Endothelial cell of umbilical vein (primary cell): ENCODE measurements around the gene DEFB126. TPM values are rescaled to one million over a fixed set of nuclear protein-coding genes. Genes with fewer than 3 reads are reported as not detected.

ENCODE experiments used
- Bru-seq: library from RNA; stranded (reverse); fragments of 400-500 nt; gene quantifications from one replicate; lab custom pipeline; 2021; lab: Mats Ljungman, UMichigan
- BruChase-seq, 2 experiments: library from RNA; stranded (reverse); fragments of 400-500 nt; gene quantifications; one replicate each; lab custom pipeline; 2021; lab: Mats Ljungman, UMichigan
- BruUV-seq: library from RNA; stranded (reverse); fragments of 400-500 nt; replicated peaks from 2 replicates; lab custom pipeline; 2021; lab: Mats Ljungman, UMichigan
- CTCF ChIA-PET: fragments of 300-600, 350-600 bp; sonication (Branson Sonifier 250); formaldehyde crosslinking; loops from one replicate; lab custom pipeline; 2021; ENCODE audit warnings: antibody characterized with exemption, inconsistent platforms; lab: Charles Lee
- POLR2A ChIA-PET: fragments of 300-600, 350-600 bp; sonication (Branson Sonifier 250); formaldehyde crosslinking; loops from one replicate; lab custom pipeline; 2021; ENCODE audit warnings: antibody characterized with exemption, inconsistent platforms; lab: Charles Lee
- DNase-seq: peaks from one replicate; pipeline ENCODE4 v3.0.0-alpha.2; 2011; ENCODE audit warnings: low read depth, low spot score
- FAIRE-seq: peaks from 2 replicates; lab custom pipeline; 2011; peaks lifted over from hg19 to GRCh38; lab: Jason Lieb, UNC
- H2AFZ ChIP-seq: 2 replicates; pipeline ENCODE4 v1.6.0; 2012; ENCODE audit warnings: low read depth, low read length, control low read depth, inconsistent platforms
- H3K27ac ChIP-seq: 2 replicates; pipeline ENCODE4 v1.5.1; 2011; ENCODE audit warnings: low read depth, mild to moderate bottlenecking, control low read depth, low read length, moderate library complexity; ENCODE audit not compliant: insufficient read depth
- H3K27me3 ChIP-seq, 2 experiments: 2 replicates each; pipeline versions ENCODE4 v1.6.0 to v1.6.1; 2011; ENCODE audit warnings: low read length in 2 of 2, mixed read lengths in 1 of 2; ENCODE audit not compliant: control insufficient read depth in 2 of 2, insufficient read depth in 2 of 2
- H3K36me3 ChIP-seq, 2 experiments: 2 replicates in 1 of 2; 3 replicates in 1 of 2; pipeline ENCODE4 v1.5.1; 2011; ENCODE audit warnings: low read length in 2 of 2, mild to moderate bottlenecking in 1 of 2, moderate library complexity in 1 of 2; ENCODE audit not compliant: control insufficient read depth in 2 of 2, insufficient read depth in 2 of 2; ENCODE audit errors: extremely low read depth in 1 of 2
- H3K4me1 ChIP-seq: 3 replicates; pipeline ENCODE4 v1.5.1; 2011; ENCODE audit warnings: mild to moderate bottlenecking, low read length; ENCODE audit not compliant: control insufficient read depth, insufficient read depth; ENCODE audit errors: extremely low read depth
- H3K4me2 ChIP-seq: 2 replicates; pipeline ENCODE4 v1.6.1; 2011; ENCODE audit warnings: low read length, control low read depth, mixed read lengths; ENCODE audit not compliant: insufficient read depth
- H3K4me3 ChIP-seq, 3 experiments: fragments of 200-600 bp in 1 of 3; sonication (generic), shearing (Covaris generic) in 1 of 3; replicated peaks in 1 of 3; 2 replicates each; pipeline ENCODE4 v1.5.1; 2011 to 2016; ENCODE audit warnings: control low read depth in 3 of 3, low read length in 3 of 3, mild to moderate bottlenecking in 2 of 3, inconsistent platforms in 1 of 3, low read depth in 1 of 3, moderate library complexity in 1 of 3; ENCODE audit not compliant: insufficient read depth in 1 of 3
- H3K79me2 ChIP-seq: 2 replicates; pipeline ENCODE4 v1.6.0; 2012; ENCODE audit warnings: low read length, inconsistent platforms; ENCODE audit not compliant: control insufficient read depth, insufficient read depth
- H3K9ac ChIP-seq: replicated peaks from 2 replicates; pipeline ENCODE3; 2011; ENCODE audit warnings: low read length, control low read depth; ENCODE audit not compliant: insufficient read depth; ENCODE audit errors: extremely low read depth
- H3K9me1 ChIP-seq: replicated peaks from 3 replicates; pipeline ENCODE4 v1.6.0; 2011; ENCODE audit warnings: mild to moderate bottlenecking, low read length; ENCODE audit not compliant: control insufficient read depth, insufficient read depth; ENCODE audit errors: extremely low read depth
- H3K9me3 ChIP-seq: replicated peaks from 2 replicates; pipeline ENCODE4 v1.5.1; 2012; ENCODE audit warnings: low read length, inconsistent platforms; ENCODE audit not compliant: control insufficient read depth, insufficient read depth
- H4K20me1 ChIP-seq: replicated peaks from 2 replicates; pipeline ENCODE3; 2011; ENCODE audit warnings: mild to moderate bottlenecking, low read length; ENCODE audit not compliant: control insufficient read depth, insufficient read depth; ENCODE audit errors: extremely low read depth
- CTCF ChIP-seq, 2 donors: IDR thresholded peaks; 1 replicate in 1 of 2; 2 replicates in 1 of 2; pipeline ENCODE4 v1.5.1; 2011; ENCODE audit warnings: low read length in 2 of 2, mild to moderate bottlenecking in 2 of 2, moderate library complexity in 2 of 2, control low read depth in 1 of 2, inconsistent platforms in 1 of 2, low read depth in 1 of 2; ENCODE audit not compliant: insufficient read depth in 1 of 2; ENCODE audit errors: extremely low read depth in 1 of 2
- EZH2 ChIP-seq: IDR thresholded peaks from 2 replicates; pipeline ENCODE4 v1.6.1; 2012; ENCODE audit warnings: borderline replicate concordance, low read depth, mild to moderate bottlenecking, moderate library complexity, low read length, inconsistent platforms; ENCODE audit not compliant: severe bottlenecking
- FOS ChIP-seq: IDR thresholded peaks from 2 replicates; pipeline ENCODE4 v1.6.1; 2011; ENCODE audit warnings: mild to moderate bottlenecking, low read length, moderate library complexity, borderline replicate concordance; ENCODE audit not compliant: insufficient read depth
- GATA2 ChIP-seq: IDR thresholded peaks from 2 replicates; pipeline ENCODE4 v1.7.0; 2011; ENCODE audit warnings: low read depth, mild to moderate bottlenecking, moderate library complexity, mixed read lengths, low read length; ENCODE audit not compliant: insufficient read length, insufficient read depth
- JUN ChIP-seq: IDR thresholded peaks from 2 replicates; pipeline ENCODE4 v1.6.1; 2011; ENCODE audit warnings: borderline replicate concordance, low read depth; ENCODE audit not compliant: insufficient read length, insufficient read depth
- MYC ChIP-seq: IDR thresholded peaks from one replicate; pipeline ENCODE4 v1.6.1; 2011; ENCODE audit warnings: mild to moderate bottlenecking, low read depth, low read length
- dilution Hi-C: fragments of 300-500 bp; cut with MboI; formaldehyde crosslinking; loops from one replicate; pipeline ENCODE4 v1.15.0; 2019; ENCODE audit warnings: low sequenced_read_pairs; ENCODE audit not compliant: extremely low pct_ligation_motif_present
- intact Hi-C: fragments of 100-400 bp; cut with micrococcal nuclease; formaldehyde crosslinking; loops from one replicate; pipeline ENCODE4 v1.10.0; 2022
- long read RNA-seq: library from polyadenylated mRNA; stranded (forward); transcript quantifications from one replicate; pipeline ENCODE4 v2.0.0, GENCODE V29; 2021
- polyA minus RNA-seq, 3 experiments: library from RNA; depleted of rRNA, polyadenylated mRNA; stranded (reverse); fragments of >200 nt; gene quantifications; 1 replicate in 1 of 3; 2 replicates in 2 of 3; pipeline ENCODE4 v1.2.3, GENCODE V29; 2011
- polyA plus RNA-seq, 4 experiments: library from polyadenylated mRNA; depleted of rRNA in 3 of 4; stranded (reverse) in 3 of 4; unstranded in 1 of 4; fragments of >200 nt; gene quantifications; 2 replicates each; pipeline versions ENCODE4 v1.2.1 to v1.2.3, GENCODE V29; 2011 to 2012; ENCODE audit warnings: missing spikeins in 1 of 4
- total RNA-seq: library from RNA; stranded (reverse); gene quantifications from 2 replicates; pipeline ENCODE4 v1.2.3, GENCODE V29; 2021

DEFB126 gene
- total RNA-seq (not detected in 2 replicates), polyA plus RNA-seq (not detected in 2 replicates), polyA minus RNA-seq (not detected in 2 replicates), Bru-seq, nascent RNA (not detected), BruChase-seq, experiment 1, labeled RNA remaining after a 6-hour chase (not detected), BruChase-seq, experiment 2, labeled RNA remaining after a 2-hour chase (not detected)
- polyA plus RNA-seq (2011; cell fraction: cytosol; rRNA removed) = not detected in 2 replicates
- polyA plus RNA-seq (2011; cell fraction: nucleus; rRNA removed) = not detected in 2 replicates
- not detected in 2 replicates for polyA plus RNA-seq (2012)
- polyA minus RNA-seq (2011; cell fraction: cytosol; rRNA and poly(A)+ RNA removed) = not detected
- not detected in 2 replicates for polyA minus RNA-seq (2011; cell fraction: nucleus; rRNA and poly(A)+ RNA removed)
- long read RNA-seq = 0 reads

GRCh38 chr20:142290-142689 is at the start of gene DEFB126:
Gene DEFB126 (plus strand): TSS chr20:142590. CDS start chr20:142629, 39 bp downstream.
- TF ChIP-seq FOS (no peak), MYC (no peak), EZH2 (no peak), CTCF (IDR thresholded peaks at IDR 0.05; ENCODE audit: extremely low read depth in 1 of 2, insufficient read depth in 1 of 2, low read depth in 1 of 2, low read length in 2 of 2) (no peak), GATA2 (no peak), JUN (no peak)
- H2AFZ ChIP-seq = no peak within 1 kb of the TSS
- no peak within 1 kb of the TSS for H3K4me2 ChIP-seq
- no peak within 1 kb of the TSS for H3K9ac ChIP-seq
- BruUV-seq = no TSS peak
- ChIA-PET POLR2A (no interaction called here), CTCF (interaction anchor here (1.3 kb wide), 1 partner anchor 11 kb away, joined by 3 read pairs; no protein-coding TSS in a partner anchor)
- H3K27me3 ChIP-seq = peaks cover 7 to 29% of the 10 kb centered on the region in 2 experiments
- H3K9me1 ChIP-seq = no peaks in the 10 kb centered on the region
- FAIRE-seq (no peak), DNase-seq (no peak)
- no peak within 1 kb of the TSS for H3K27ac ChIP-seq
- H3K36me3 ChIP-seq = no peaks in the 10 kb centered on the region
- dilution Hi-C loops (no loop called here), intact Hi-C loops (no loop called here)
- no peaks in the 10 kb centered on the region for H3K4me1 ChIP-seq
- H3K79me2 ChIP-seq = no peaks in the 10 kb centered on the region
- H3K9me3 ChIP-seq = no peaks in the 10 kb centered on the region
- no peaks in the 10 kb centered on the region for H4K20me1 ChIP-seq
- no peak within 1 kb of the TSS for H3K4me3 ChIP-seq
